K562 (cell line): ENCODE data around the gene FAM180B.

Experiments used
- HDAC2 ChIP-seq: fragments of 450-650 bp; IDR thresholded peaks from 2 replicates; pipeline ENCODE4 v1.6.1; 2016; ENCODE audit warnings: mild to moderate bottlenecking
- KLF6 ChIP-seq: fragments of 250-450 bp; sonication (Bioruptor Pico); IDR thresholded peaks from 2 replicates; pipeline ENCODE4 v1.4.0; 2020; ENCODE audit warnings: mild to moderate bottlenecking, moderate library complexity, borderline replicate concordance
- PHF21A ChIP-seq: fragments of 450-650 bp; IDR thresholded peaks from 2 replicates; pipeline ENCODE4 v1.6.1; 2017; ENCODE audit warnings: low read depth, borderline replicate concordance
- ZNF592 ChIP-seq: fragments of 450-650 bp; IDR thresholded peaks from 2 replicates; pipeline ENCODE4 v1.6.1; 2017; ENCODE audit warnings: antibody characterized with exemption, mild to moderate bottlenecking

- TF ChIP-seq ZNF592 (no peak), HDAC2 (no peak), PHF21A (no peak), KLF6 (CRISPR knock-in tag) (no peak)
Observed at GRCh38 chr11:47589977-47590861, 3.7 kb downstream of the FAM180B start.
